A673 (cell line): ENCODE data around the gene FAM98B.

Experiments
- CTCF ChIP-seq: fragments of 300-800, 200-600 bp; sonication (generic); conservative IDR thresholded peaks from 2 replicates; pipeline ENCODE4 v1.5.1; 2017; ENCODE audit warnings: low read depth, mild to moderate bottlenecking, antibody characterized with exemption, low read length, moderate library complexity, mixed read lengths
- EZH2 ChIP-seq: fragments of 200-600 bp; sonication (generic); IDR thresholded peaks from 2 replicates; pipeline ENCODE4 v1.6.1; 2017; ENCODE audit warnings: borderline replicate concordance, low read depth, mild to moderate bottlenecking, mixed read lengths, antibody characterized with exemption, low read length; ENCODE audit not compliant: poor library complexity, severe bottlenecking

- TF ChIP-seq CTCF: no peak
- no peak for TF ChIP-seq EZH2
These were observed 50.9 kb downstream of the FAM98B start for GRCh38 chr15:38504680-38505467.
